GOT3 (cell line): ENCODE results near the gene SIK1.
"Not testable (repeated sequence)": the region's sequence is repeated elsewhere in the genome, so short reads cannot be mapped to it uniquely, and the experiment has no call there.

Experiments used
- DNase-seq: peaks from one replicate; lab custom pipeline; 2025; ENCODE audit warnings: mixed read lengths; lab: John Stamatoyannopoulos, UW

SIK1 gene

DNA sequence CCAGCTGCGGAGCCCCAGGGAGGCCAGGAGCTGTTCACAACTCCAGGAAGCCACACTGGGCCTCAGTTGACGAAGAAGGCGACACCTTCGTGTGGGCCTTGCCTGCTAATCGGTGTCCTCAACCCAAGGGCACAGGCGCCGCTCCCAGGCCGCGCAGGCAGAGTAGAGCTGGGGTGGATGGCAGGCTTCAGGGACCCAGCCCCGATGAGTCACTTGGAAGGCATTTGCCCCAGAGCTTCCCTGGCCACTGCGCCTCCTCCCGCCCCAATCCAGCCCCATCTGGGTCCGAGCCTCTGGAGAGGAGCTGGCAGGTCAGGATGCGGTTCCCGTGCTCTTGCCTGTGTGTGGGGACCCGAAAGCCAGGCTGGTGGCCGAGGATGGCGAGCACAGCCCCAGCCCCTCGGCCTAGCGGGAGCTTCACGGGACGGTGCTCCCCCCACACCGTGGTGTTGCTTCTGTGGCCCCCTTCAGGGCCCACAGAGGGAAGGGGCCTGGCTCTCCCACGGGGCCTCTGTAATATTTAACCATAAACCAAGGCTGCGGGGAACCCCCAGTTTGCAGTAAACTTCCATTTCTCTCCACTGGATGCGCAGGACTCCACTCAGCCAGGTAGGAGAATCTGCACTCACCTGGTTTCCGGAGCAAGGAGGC lies 30.0 kb downstream of the SIK1 start:
- DNase-seq = not testable (repeated sequence)

DNA sequence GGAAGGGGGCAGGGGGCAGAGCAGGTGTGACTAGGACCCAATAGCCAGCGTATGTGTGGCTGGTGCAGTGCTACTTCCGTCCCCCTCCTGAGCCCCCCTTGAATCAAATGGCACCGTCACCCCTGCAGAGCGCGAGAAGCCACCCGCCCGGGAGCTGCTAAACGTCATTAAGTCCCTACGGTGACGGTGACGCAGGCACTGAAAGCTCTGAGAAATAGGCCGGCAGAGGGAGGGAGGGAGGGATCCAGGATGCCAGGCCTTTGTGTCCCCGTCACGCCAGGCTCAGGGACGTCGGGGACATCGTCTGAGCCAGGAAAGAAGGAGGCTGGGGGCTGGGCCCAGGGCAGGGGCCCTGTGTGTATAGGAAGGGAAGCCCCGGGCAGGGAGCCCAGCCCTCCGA lies 43.6 kb downstream of the SIK1 start:
- not testable (repeated sequence) for DNase-seq

DNA sequence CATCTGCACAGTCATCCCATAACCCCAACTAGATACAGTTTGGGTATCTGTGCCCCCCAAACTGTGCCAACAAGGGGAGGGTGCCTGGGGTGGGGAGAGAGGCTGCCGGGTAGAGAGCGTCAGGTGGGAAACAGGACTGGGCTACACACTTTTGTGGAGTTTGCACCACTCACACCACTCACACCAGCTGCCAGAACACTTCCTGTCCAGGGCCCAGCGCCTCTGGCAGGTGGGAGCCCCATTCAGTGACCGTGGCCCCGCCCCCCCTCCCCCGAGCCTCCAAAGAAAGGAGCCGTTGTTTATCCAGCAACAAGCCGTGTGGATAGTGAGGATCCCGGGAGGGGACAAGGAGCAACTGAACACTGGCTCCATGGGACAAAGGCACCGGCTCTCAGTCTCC lies 44.0 kb downstream of the SIK1 start:
- DNase-seq = not testable (repeated sequence)

DNA sequence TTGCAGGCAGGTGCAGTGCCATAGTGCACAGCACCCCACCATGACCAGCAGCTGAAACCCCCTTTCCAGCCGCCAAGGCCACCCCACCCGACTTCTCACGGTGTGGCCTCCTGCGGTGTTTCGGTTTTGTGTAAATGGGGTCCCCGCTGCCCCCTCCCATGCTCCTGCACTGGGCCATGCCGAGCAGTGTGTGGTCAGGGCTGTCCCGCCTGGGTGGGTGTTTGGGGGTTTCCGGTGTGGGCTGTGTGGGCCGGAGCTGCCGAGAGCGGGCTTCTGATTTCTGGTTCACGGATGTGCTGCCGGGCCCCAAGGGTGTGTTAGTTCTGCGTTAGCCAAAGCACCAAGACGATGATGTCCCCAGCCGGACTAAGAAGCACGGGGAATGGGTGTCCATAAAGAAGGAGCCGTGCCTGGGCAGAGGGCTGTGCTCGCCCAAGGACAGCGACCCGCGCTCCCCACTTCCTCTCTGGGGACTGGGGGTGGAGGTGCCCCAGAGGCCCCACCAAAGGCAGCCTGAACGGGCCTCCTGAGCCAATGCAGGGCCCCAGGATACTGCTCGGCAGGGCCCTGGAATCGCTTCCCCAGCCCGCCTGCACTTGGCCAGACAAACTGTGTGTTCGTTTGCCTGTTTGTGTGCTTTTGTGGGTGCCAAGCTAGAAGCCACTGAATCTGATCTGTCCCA lies 45.9 kb downstream of the SIK1 start:
- DNase-seq = not testable (repeated sequence)

DNA sequence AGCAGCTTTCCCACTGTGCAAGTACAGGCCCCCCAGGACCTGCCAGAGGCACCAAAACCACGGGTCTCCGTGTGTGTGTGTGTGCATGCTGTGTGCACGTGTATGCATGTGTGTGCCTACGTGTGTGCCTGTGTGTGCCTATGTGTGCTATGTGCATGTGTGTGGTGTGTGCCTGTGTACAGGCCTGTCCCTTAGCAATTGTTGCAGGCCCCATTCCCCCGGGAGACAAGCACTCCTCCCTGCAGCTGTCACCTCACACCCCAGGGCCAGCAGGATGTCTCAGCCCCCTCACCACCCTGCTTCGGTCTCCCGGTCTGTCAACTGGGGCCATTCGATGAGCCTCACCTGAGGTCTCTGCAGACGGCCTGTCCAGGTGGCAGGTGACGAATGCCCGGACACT lies 46.6 kb downstream of the SIK1 start:
- not testable (repeated sequence) for DNase-seq

DNA sequence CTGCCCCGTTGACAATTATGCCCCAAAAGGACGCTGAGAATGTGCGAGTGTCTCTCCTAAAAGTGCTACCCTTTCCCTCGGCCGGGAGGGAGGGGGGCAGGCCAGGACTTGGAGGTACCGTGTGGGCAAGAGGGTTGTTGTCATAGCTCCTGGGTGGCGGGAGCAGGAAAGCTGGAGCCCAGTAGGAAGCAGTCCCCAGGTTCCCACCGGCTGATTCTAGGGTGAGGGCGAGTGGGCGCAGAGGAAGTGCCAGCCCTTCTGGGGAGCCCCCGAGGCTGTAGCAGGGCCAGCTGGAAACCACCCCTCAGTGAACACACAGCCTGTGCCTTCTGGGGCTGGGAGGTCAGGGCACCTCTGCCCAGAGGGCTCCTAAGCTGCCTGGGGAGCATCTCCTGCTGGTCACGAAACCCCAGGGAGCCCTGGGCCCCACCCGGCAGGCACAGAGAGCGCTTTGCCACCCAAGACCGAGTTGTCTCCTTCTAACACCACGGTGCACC lies 47.3 kb downstream of the SIK1 start:
- DNase-seq = not testable (repeated sequence)

DNA sequence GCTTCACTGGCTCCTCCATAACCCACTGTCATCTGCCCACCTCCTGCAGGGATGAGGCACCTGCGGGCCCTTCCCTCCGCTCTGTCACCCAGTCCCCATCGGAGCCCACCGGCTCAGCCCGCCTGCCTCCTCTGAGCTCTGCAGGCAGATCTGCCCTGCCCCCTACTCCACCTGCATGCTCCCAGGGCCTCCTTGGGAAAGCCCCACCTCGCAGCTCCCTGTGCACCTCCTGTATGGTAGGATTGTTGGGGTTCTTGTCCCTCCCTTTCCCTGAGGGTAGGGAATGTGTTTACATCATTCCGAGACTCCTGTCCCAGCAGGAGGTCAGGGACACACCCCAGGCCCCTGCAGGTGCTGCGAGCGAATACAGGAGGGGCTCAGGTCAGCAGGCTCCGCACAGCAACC lies 50.5 kb downstream of the SIK1 start:
- DNase-seq = no peak

DNA sequence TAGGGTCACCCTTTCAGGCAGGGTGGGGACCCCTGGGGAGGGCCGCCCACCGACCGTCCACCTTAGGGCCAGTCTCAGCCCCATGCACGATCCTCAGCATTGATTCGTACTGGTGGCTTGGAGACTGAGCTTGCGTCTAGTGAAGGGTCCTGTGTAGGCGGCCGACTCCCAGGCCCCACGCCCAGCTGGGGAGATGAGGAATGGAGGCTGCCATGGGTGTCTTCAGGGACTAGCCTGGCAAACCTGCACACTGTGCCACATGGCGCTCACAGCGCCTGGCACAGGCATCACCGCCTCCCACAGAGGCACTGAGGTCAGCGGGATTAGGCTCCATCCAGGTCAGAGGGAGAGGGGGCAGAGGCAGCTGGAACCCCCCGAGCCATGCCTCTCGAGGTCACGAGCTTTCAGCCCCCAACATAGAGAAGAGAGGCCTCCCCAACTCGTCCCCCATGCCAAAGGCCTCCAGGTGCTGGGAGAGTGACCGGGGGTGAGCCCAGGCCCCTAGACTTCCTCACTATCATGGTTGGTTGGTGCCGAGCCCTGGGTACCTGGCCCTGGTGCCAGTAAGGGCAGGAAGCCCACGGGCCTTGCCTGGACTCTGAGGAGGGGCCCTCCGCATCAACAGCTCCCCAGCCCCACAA lies 51.0 kb downstream of the SIK1 start:
- no peak for DNase-seq

DNA sequence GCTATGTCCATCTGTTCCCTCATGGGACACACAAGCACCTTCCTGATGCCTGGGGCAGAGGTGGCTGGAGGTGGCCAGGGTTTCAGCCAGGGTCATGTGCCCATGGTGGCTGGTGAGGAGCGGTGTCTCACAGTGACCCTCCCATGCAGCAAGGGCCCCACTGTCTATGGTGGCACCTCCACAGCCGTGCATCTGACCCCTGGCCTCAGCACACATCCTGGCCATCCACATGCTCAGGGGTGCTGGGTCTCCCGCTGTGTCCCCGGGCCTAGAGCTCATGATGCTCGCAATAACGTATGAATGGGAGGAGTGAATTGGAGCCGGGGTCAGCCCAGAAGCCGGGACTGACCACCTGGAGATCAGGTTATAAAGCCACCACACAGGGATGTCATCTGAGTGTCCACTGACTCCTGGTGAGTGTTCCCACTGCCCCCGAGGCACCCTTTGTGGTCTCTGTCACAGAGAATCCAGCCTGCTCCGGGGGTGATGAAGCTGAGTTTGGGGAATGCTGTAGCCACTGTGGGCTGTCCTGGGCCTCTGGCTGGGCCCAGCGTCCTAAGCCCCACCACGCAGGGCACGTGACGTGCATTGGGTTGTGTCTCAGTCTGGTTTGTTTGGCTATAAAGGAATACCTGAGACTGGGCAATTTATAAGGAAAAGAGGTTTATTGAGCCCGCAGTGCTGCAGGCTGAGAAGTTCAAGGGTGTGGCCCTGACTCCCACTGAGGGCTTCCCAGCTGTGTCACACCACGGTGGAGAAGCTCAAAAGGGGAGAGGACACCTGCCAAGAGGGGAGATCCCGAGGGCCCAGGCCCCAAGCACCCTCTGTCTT lies 51.7 kb downstream of the SIK1 start:
- no peak for DNase-seq

DNA sequence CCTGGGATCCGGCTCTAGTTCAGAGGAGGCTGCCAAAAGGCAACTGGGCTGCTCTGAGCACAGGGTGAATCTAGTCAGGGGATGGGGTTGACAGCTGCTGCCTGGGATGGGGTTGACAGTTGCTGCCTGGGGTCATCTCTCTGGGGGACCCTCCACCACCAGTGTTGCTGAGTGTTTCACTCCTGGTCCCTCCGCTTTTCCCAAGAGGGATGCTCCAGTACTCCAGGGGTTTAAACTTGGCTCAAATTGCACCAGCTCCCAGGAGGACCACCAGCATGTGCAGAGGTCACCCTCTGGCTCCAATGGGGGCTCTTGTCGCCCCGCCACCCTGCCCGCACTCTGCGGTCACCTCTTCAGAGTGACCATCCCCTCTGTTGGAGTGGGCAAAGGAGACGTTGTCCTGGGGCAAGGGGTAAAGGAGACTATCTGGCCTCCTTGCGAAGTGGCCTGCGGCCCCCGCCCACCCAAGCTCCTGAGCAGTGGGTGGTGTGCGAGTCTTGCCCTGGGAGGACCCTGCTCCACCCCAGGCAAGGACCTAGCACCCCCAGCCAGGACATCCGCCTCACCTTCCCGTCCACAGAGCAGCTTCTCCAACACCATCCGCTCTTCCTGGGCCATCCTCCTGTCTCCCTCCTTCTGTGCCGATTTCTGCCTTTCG lies 52.6 kb downstream of the SIK1 start:
- no peak for DNase-seq

DNA sequence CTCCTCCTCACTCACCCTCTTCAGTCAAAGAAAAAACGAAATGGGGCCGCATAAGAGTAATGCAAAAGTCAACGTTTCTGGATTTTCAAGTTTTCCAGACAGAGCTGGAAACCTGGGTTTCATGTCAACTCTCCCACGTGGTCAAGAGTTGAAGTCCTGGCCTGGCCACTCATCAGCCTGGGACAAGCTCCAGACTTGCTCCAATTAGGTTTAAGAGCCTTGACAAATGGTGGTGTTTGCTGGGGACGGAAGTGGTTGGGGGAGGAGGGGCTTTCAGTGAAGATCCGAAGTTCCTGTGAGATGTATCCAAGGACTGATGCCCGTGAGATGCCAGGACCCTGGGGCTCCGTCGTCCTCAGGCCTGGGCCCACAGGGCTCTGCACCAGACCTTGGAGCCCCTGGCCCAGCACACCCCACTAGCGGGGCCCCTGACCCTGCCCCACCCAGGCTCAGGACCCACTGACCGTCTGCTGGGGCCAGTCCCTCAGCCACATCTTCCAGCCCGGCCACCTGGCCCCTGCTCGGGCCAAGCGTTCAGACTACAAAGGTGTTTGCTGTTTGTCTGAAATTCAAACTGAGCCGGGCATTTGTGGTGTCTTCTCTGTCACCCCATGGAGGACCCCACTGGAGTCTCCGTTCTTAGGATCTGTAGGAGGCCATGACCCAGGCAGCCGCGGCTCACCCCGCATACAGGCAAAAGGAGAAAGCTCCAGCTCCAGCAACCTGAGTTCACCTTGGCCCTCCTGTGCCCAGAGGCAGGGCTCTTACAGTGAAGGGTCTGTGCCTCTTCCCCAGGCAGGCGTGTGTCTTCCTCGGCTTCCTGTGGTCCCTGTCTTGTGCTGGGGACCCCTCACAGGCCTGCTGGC lies 53.3 kb downstream of the SIK1 start:
- DNase-seq = no peak

DNA sequence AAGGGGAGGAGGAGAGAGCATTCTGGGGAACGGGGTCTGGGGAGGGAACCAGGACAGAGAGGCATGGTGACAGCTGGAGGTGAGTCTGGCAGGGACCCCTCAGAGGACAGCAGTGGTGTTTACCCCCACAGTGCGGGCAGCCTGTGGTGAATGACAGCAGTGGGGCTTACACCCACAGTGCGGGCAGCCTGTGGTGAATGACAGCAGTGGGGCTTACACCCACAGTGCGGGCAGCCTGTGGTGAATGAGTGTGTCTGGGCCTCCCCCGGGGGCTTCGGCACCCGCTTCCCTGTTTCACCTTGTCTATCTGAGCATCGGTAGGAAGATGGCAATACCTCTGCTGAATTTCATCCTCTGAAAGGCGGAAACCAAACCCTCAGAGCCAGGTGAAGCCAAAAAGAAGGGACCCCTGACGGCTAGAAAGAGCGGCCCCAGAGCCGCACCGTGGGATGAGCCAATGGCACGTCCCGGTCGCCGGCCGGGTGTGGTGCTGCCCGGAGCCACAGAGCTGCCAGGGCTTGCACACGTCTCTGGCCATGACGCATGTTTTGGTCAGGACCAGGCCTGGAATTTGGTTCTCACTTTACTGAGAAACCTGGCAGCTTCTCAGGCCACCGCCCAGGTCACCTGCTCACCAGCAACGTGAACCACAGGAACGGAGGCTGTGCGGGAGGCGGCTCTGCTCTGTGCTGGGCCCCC lies 54.1 kb downstream of the SIK1 start:
- DNase-seq = no peak

DNA sequence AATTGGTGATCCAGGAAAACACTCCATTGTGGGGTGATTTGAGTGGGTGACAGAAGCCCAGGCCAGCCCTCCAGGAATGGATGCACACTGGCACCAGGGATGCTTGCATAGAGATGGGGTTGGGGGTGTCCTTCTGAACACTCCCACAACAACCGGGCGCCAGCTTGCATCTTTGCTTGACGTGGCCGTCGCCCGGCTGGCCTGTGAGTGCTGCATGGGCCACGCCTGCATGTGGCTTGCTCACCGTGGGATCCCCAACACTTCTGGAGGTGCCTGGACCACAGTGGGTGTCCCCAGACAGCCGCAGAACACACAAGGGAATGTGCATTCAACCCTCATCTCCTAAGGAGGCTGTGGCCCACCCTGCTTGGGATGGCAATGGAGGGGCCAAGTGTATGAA lies 55.1 kb downstream of the SIK1 start:
- DNase-seq = no peak

DNA sequence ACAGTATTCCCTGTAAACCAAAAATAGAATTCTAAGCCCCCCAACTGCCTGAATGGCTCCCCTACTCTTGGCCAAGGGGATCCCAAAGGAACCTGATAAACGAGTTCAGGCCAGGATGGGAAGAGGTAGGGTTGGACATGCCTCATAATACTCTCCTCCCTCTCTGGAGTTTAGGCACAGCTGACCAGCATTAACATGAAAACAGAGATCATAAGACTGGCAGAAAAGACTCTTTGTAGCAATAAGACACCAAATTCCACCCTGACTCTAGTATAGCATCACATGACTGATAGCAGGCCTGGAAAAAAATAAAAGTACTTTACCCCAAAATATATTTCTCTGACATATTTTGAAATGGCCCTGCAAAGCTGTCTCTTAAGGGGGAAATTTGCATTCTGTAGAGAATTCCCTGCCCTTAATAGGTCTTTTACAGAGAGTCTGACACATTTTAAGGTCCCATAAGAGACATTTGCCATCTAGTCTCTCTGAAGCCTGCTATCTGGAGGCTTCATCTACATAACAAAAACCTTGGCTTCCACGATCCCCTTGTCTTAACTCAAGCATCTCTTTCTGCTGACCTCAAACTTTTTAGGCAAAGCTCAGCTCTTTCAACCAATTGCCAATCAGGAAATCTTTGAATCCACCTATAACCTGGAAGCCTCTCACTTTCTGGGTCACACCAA lies 55.9 kb downstream of the SIK1 start:
- no peak for DNase-seq

DNA sequence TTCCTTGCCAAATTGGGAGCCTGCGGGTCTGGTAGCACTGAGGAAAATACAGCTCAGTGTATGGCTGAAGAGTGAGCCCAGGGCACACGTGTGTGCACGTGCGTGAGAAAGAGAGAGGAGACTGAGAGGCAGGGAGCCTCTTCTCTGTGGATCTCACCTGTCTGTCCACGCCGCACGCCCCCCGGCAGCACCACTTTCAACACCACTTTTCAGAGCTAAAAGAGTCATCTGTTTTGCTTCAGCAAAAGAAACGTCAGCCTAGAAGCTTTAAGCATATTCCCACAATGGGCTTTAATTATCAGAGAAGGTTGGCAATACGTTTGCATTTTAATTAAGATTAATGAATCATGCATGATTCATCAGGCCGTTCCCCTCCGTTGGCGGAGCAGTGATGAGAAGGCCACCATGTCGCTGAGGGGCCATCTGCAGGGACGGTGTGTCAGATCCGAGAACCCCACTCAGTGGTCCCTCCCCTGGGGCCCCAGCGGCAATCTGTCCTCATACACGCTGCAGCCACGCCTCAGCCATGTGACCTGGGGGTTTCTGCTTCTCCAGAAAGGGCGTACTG lies 56.8 kb downstream of the SIK1 start:
- DNase-seq = no peak

DNA sequence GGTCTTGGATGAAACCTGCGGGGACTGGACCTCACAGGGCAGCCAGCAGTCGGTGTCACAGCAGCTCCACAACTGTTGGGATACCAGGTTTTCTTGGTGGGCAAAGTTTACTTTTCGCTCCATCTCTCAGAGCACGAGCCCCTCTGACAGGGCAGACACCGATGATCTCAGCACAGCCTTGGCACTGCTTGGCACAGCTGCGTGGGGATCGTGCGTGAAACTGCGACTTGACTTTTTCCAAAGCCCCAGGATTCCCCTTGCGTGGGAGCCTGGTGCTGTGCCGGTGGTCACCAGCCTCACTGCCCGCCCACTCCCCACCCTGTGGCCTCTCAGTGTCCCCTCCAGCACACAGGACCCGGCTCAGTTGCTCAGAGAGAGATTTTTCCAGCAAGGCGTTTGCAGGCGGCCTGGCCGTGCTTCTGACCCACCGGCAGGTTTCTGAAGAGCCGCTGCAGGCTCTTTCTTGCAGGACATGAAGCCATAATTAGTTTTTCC lies 57.3 kb downstream of the SIK1 start:
- DNase-seq = no peak

DNA sequence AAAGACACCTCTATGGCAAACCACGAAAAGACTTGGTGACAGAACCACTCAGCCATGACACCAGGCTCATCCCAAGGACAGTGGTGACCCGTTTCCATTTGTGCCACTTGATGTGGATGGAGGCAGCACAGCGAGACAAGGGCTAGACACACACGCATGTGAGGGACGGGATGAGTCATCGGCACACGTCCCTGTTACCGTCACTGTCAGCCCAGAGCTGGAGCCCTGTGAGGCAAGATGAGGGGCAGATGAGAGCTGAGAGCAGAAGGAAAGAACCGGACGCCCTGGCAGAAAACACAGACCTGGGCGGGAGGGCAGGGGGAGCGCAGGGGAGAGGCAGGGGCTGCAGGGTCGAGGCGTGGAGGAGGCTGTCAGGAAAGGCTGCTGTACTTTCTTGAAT lies 57.8 kb downstream of the SIK1 start:
- DNase-seq = no peak

DNA sequence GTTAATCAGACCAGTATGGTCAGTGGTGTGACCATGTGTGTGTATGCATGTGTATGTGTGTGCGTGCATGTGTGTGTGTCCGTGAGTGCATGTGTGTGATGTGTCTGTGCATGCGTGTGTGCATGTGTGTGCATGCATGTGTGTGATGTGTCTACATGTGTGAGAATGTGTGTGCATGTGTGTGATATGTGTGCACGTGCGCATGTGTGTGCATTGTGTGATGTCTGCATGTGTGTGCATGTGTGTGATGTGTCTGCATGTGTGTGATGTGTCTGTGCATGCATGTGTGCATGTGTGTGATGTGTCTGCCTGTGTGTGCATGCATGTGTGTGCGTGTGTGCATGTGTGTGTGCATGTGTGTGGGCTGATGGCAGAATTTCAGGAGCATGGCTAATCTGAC lies 58.2 kb downstream of the SIK1 start:
- DNase-seq = no peak

DNA sequence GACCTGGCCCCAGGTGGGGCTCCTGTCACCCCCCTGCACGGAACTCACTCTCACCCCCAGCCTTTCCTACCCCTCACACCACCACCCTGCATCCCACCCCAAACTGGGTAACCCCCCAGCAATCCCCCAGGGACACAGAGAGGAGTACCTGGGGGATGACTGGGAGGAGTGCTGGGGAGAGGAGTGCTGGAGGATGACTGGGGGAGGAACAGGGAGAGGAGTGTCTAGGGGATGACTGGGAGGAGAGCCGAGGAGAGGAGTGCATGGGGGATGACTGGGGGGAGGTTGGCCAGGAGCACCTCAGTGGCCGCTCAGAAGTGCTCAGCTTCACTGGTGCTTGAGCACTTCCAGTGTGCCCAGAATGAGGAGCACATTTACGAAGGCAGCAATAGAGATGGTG lies 59.1 kb downstream of the SIK1 start:
- DNase-seq = no peak
